ENCODE data around the gene HOXD3. TPM values are rescaled to one million over a fixed set of nuclear protein-coding genes. Genes with fewer than 3 reads are reported as not detected.

Gene HOXD3
- total RNA-seq, 6 experiments from 2014 or later, result 0.25 to 0.38 (median 0.25) TPM; not detected in 3

GRCh38 chr2:176211110-176211509, 54.0 kb downstream of the HOXD3 start:
- H3K27ac Mint-ChIP-seq, result no peak overlapping the region
- no peaks in the 10 kb centered on the region for H3K9me3 Mint-ChIP-seq
- H3K36me3 Mint-ChIP-seq (ENCODE audit: low read depth), result no peaks in the 10 kb centered on the region
- TF ChIP-seq, protein P1, sequence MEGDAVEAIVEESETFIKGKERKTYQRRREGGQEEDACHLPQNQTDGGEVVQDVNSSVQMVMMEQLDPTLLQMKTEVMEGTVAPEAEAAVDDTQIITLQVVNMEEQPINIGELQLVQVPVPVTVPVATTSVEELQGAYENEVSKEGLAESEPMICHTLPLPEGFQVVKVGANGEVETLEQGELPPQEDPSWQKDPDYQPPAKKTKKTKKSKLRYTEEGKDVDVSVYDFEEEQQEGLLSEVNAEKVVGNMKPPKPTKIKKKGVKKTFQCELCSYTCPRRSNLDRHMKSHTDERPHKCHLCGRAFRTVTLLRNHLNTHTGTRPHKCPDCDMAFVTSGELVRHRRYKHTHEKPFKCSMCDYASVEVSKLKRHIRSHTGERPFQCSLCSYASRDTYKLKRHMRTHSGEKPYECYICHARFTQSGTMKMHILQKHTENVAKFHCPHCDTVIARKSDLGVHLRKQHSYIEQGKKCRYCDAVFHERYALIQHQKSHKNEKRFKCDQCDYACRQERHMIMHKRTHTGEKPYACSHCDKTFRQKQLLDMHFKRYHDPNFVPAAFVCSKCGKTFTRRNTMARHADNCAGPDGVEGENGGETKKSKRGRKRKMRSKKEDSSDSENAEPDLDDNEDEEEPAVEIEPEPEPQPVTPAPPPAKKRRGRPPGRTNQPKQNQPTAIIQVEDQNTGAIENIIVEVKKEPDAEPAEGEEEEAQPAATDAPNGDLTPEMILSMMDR (IDR thresholded peaks at IDR 0.05), result no peak
- no peaks in the 10 kb centered on the region; the same call in 1 of the 2 replicates for H3K4me1 Mint-ChIP-seq (ENCODE audit: low read depth)
- peaks cover 13% of the 10 kb centered on the region for H3K27me3 Mint-ChIP-seq (ENCODE audit: insufficient read depth)
- DNase-seq, result no peak
- H3K4me3 Mint-ChIP-seq, result no peak overlapping the region

DNA sequence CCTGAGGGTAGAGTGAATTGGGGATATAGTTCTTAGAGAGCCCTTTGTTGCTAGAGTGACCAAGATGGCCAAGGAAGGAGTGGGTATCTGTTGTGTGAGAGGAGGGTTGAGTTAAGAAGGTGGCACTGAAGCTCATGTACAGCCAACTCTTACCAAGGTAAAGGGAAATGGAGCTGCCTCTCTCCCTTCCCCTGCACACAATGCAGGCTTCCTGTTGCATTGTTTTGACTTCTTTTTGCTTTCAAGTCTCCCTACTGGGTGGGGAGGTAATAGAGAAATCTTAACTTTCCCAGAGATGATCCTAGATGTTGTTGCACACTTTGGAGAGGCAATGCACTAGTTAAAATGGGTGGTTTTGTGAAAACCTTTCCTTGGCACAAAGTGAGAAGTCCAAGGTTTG, 55.2 kb downstream of the HOXD3 start:
- TF ChIP-seq, protein P1 (IDR thresholded peaks at IDR 0.05), result no peak
- no peak overlapping the region for H3K27ac Mint-ChIP-seq
- H3K27me3 Mint-ChIP-seq (ENCODE audit: insufficient read depth), result peaks cover 13% of the 10 kb centered on the region
- no peak overlapping the region for H3K4me3 Mint-ChIP-seq
- H3K4me1 Mint-ChIP-seq (ENCODE audit: low read depth), result no peaks in the 10 kb centered on the region
- H3K36me3 Mint-ChIP-seq (ENCODE audit: low read depth), result no peaks in the 10 kb centered on the region
- H3K9me3 Mint-ChIP-seq, result no peaks in the 10 kb centered on the region
- no peak for DNase-seq

- H3K27ac Mint-ChIP-seq, result no peak overlapping the region
- no peaks in the 10 kb centered on the region for H3K9me3 Mint-ChIP-seq
- TF ChIP-seq, protein P1 (IDR thresholded peaks at IDR 0.05), result no peak
- H3K4me3 Mint-ChIP-seq, result no peak overlapping the region
- H3K4me1 Mint-ChIP-seq (ENCODE audit: low read depth), result no peaks in the 10 kb centered on the region
- H3K27me3 Mint-ChIP-seq (ENCODE audit: insufficient read depth), result peaks cover 13% of the 10 kb centered on the region
- no peak for DNase-seq
- no peaks in the 10 kb centered on the region for H3K36me3 Mint-ChIP-seq (ENCODE audit: low read depth)
Observed at GRCh38 chr2:176213406-176213805, 56.3 kb downstream of the HOXD3 start.

Small RNA genes within 50 kb of the gene (microRNA-seq; reads per million reads assigned to microRNA genes)
- 74.9 reads per million, percentile 46 among the genes with 10 or more reads in this experiment for gene MIR10B

Other genes with a start within 250 kb of the HOXD3 start
- gene LNPK, start 155.0 kb upstream of the HOXD3 start, total RNA-seq (2021; fragmentation: NEBNext Ultra II Directional; extraction: Animal tissue kit (Norgen Biotek cat#: 25700)), result 10 to 100 TPM; 54.9 to 78.3 (median 61.3) TPM
- gene EVX2, start 73.3 kb upstream of the HOXD3 start, total RNA-seq (2021; fragmentation: NEBNext Ultra II Directional; extraction: Animal tissue kit (Norgen Biotek cat#: 25700)), result not detected
- gene HOXD13, start 64.6 kb upstream of the HOXD3 start, total RNA-seq (2021; fragmentation: NEBNext Ultra II Directional; extraction: Animal tissue kit (Norgen Biotek cat#: 25700)), result 1 to 10 TPM; 1.2 to 1.7 (median 1.5) TPM
- under 1 TPM in 4 of 6 experiments, not detected in 2; 0.19 to 0.36 (median 0.26) TPM for gene HOXD12, start 57.5 kb upstream of the HOXD3 start, total RNA-seq (2021; fragmentation: NEBNext Ultra II Directional; extraction: Animal tissue kit (Norgen Biotek cat#: 25700))
- gene HOXD11, start 50.0 kb upstream of the HOXD3 start, total RNA-seq (2021; fragmentation: NEBNext Ultra II Directional; extraction: Animal tissue kit (Norgen Biotek cat#: 25700)), result 10 to 100 TPM in 1 of 6 experiments, 1 to 10 TPM in 5; 6.0 to 10.2 (median 7.6) TPM
- gene HOXD10, start 40.5 kb upstream of the HOXD3 start, total RNA-seq (2021; fragmentation: NEBNext Ultra II Directional; extraction: Animal tissue kit (Norgen Biotek cat#: 25700)), result 10 to 100 TPM; 10.9 to 14.5 (median 12.8) TPM
- gene HOXD9, start 34.6 kb upstream of the HOXD3 start, total RNA-seq (2021; fragmentation: NEBNext Ultra II Directional; extraction: Animal tissue kit (Norgen Biotek cat#: 25700)), result 1 to 10 TPM; 2.1 to 2.7 (median 2.4) TPM
- gene HOXD8, start 27.6 kb upstream of the HOXD3 start, total RNA-seq (2021; fragmentation: NEBNext Ultra II Directional; extraction: Animal tissue kit (Norgen Biotek cat#: 25700)), result 1 to 10 TPM; 2.3 to 5.1 (median 4.6) TPM
- gene HOXD4, start 5.8 kb upstream of the HOXD3 start, total RNA-seq (2021; fragmentation: NEBNext Ultra II Directional; extraction: Animal tissue kit (Norgen Biotek cat#: 25700)), result under 1 TPM in 4 of 6 experiments, not detected in 2; 0.40 to 0.69 (median 0.57) TPM
- not detected for gene HOXD1, start 31.4 kb downstream of the HOXD3 start, total RNA-seq (2021; fragmentation: NEBNext Ultra II Directional; extraction: Animal tissue kit (Norgen Biotek cat#: 25700))
- gene MTX2, start 112.1 kb downstream of the HOXD3 start, total RNA-seq (2021; fragmentation: NEBNext Ultra II Directional; extraction: Animal tissue kit (Norgen Biotek cat#: 25700)), result 10 to 100 TPM; 21.4 to 26.0 (median 24.3) TPM